RWPE1 (cell line): ENCODE data around the gene GRAMD2B.

Experiments used
- CTCF ChIA-PET: fragments of 350-600 bp; sonication (Branson Sonifier 250); formaldehyde crosslinking; extraction: SDS; loops from one replicate; lab custom pipeline; 2021; lab: Yijun Ruan, JAX
- POLR2A ChIA-PET: fragments of 400-600 bp; formaldehyde crosslinking; extraction: SDS; loops from one replicate; lab custom pipeline; 2020; ENCODE audit warnings: antibody characterized with exemption; ENCODE audit not compliant: low non-redundant PET; lab: Yijun Ruan, JAX
- DNase-seq: peaks from one replicate; pipeline ENCODE4 v3.0.0; 2012; ENCODE audit warnings: low spot score
- H3K27ac ChIP-seq: fragments of 450-650 bp; 2 replicates; pipeline ENCODE4 v1.5.1; 2017
- CTCF ChIP-seq: fragments of 450-650 bp; conservative IDR thresholded peaks from 2 replicates; pipeline ENCODE4 v1.5.1; 2017; ENCODE audit warnings: low read depth, mild to moderate bottlenecking

Gene GRAMD2B

GRCh38 chr5:126450907-126451306 lies 27.7 kb downstream of the GRAMD2B start:
- CTCF ChIA-PET = no interaction called here
- H3K27ac ChIP-seq = no peak overlapping the region
- DNase-seq = no peak
- TF ChIP-seq CTCF = no peak
- POLR2A ChIA-PET = no interaction called here

- ChIA-PET POLR2A (no interaction called here), CTCF (no interaction called here)
- no peak overlapping the region for H3K27ac ChIP-seq
- TF ChIP-seq CTCF = no peak
- DNase-seq = no peak
Measured at GRCh38 chr5:126452477-126452876, 29.3 kb downstream of the GRAMD2B start.

GRCh38 chr5:126454081-126454480 lies 30.9 kb downstream of the GRAMD2B start:
- TF ChIP-seq CTCF = no peak
- no peak for DNase-seq
- H3K27ac ChIP-seq = no peak overlapping the region
- ChIA-PET POLR2A (no interaction called here), CTCF (no interaction called here)

GRCh38 chr5:126454535-126454934 lies 31.3 kb downstream of the GRAMD2B start:
- no peak for DNase-seq
- TF ChIP-seq CTCF = no peak
- no peak overlapping the region for H3K27ac ChIP-seq
- ChIA-PET POLR2A (no interaction called here), CTCF (interaction anchor here (0.5 kb wide), 1 partner anchor 152 kb away, joined by 3 read pairs; no protein-coding TSS in a partner anchor)

GRCh38 chr5:126455264-126455663 lies 32.1 kb downstream of the GRAMD2B start:
- ChIA-PET POLR2A (no interaction called here), CTCF (interaction anchor here (0.5 kb wide), 1 partner anchor 153 kb away, joined by 3 read pairs; no protein-coding TSS in a partner anchor)

GRCh38 chr5:126455728-126456127 lies 32.5 kb downstream of the GRAMD2B start:
- POLR2A ChIA-PET = no interaction called here
- DNase-seq = no peak
- CTCF ChIA-PET = interaction anchor here (0.5 kb wide), 1 partner anchor 155 kb away, joined by 4 read pairs; no protein-coding TSS in a partner anchor
- no peak for TF ChIP-seq CTCF
- H3K27ac ChIP-seq = no peak overlapping the region

More at GRCh38 chr5:126455264-126455663, 32.1 kb downstream of the GRAMD2B start:
- no peak for DNase-seq
- no peak for TF ChIP-seq CTCF
- H3K27ac ChIP-seq = no peak overlapping the region
